ENCODE data around the gene GPC3. TPM values are rescaled to one million over a fixed set of nuclear protein-coding genes. Genes with fewer than 3 reads are reported as not detected.

GPC3 gene
- total and polyA plus RNA-seq, 2 experiments from 2014 or later: 36.8 to 60.1 TPM

DNA sequence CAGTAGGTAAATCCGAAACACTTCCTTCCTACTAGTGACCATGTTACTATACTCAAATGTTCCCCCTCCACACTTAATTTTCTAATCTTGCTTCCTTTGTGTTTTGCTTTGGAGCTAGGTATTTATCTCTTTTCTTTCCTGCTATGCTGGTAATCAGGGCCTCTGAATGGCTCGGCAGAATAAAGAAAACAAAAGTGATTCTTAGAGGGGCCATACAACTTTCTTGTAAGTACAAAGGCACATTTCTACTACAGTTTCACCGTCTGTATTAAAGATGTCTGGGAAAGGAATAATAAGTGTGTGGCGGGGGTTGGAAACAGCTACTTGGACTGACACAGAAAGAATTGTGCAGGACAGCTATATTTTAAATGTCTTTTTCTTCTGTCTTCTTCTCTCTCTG lies 50.3 kb downstream of the GPC3 start (continued):
- TF ChIP-seq, protein P1, sequence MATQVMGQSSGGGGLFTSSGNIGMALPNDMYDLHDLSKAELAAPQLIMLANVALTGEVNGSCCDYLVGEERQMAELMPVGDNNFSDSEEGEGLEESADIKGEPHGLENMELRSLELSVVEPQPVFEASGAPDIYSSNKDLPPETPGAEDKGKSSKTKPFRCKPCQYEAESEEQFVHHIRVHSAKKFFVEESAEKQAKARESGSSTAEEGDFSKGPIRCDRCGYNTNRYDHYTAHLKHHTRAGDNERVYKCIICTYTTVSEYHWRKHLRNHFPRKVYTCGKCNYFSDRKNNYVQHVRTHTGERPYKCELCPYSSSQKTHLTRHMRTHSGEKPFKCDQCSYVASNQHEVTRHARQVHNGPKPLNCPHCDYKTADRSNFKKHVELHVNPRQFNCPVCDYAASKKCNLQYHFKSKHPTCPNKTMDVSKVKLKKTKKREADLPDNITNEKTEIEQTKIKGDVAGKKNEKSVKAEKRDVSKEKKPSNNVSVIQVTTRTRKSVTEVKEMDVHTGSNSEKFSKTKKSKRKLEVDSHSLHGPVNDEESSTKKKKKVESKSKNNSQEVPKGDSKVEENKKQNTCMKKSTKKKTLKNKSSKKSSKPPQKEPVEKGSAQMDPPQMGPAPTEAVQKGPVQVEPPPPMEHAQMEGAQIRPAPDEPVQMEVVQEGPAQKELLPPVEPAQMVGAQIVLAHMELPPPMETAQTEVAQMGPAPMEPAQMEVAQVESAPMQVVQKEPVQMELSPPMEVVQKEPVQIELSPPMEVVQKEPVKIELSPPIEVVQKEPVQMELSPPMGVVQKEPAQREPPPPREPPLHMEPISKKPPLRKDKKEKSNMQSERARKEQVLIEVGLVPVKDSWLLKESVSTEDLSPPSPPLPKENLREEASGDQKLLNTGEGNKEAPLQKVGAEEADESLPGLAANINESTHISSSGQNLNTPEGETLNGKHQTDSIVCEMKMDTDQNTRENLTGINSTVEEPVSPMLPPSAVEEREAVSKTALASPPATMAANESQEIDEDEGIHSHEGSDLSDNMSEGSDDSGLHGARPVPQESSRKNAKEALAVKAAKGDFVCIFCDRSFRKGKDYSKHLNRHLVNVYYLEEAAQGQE (IDR thresholded peaks at IDR 0.05; ENCODE audit: unreplicated experiment): no peak
- TF ChIP-seq JUNB (IDR thresholded peaks at IDR 0.05; ENCODE audit: unreplicated experiment) (no peak), STAT1 (IDR thresholded peaks at IDR 0.05; ENCODE audit: unreplicated experiment) (no peak), ZNF114 (CRISPR knock-in tag; IDR thresholded peaks at IDR 0.05) (no peak), EZH2 (IDR thresholded peaks at IDR 0.05; ENCODE audit: low read depth, unreplicated experiment) (no peak), CREB1 (CRISPR knock-in tag; IDR thresholded peaks at IDR 0.05; ENCODE audit: low read depth) (no peak), ZNF331 (CRISPR knock-in tag; IDR thresholded peaks at IDR 0.05; ENCODE audit: low read depth) (no peak), NANOG (IDR thresholded peaks at IDR 0.05; ENCODE audit: borderline replicate concordance) (no peak), EZH2phosphoT487 (IDR thresholded peaks at IDR 0.05; ENCODE audit: unreplicated experiment) (no peak)
- TF ChIP-seq, protein P2, sequence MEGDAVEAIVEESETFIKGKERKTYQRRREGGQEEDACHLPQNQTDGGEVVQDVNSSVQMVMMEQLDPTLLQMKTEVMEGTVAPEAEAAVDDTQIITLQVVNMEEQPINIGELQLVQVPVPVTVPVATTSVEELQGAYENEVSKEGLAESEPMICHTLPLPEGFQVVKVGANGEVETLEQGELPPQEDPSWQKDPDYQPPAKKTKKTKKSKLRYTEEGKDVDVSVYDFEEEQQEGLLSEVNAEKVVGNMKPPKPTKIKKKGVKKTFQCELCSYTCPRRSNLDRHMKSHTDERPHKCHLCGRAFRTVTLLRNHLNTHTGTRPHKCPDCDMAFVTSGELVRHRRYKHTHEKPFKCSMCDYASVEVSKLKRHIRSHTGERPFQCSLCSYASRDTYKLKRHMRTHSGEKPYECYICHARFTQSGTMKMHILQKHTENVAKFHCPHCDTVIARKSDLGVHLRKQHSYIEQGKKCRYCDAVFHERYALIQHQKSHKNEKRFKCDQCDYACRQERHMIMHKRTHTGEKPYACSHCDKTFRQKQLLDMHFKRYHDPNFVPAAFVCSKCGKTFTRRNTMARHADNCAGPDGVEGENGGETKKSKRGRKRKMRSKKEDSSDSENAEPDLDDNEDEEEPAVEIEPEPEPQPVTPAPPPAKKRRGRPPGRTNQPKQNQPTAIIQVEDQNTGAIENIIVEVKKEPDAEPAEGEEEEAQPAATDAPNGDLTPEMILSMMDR (conservative IDR thresholded peaks at IDR 0.05; ENCODE audit: low read depth in 2 of 2): no peak

DNA sequence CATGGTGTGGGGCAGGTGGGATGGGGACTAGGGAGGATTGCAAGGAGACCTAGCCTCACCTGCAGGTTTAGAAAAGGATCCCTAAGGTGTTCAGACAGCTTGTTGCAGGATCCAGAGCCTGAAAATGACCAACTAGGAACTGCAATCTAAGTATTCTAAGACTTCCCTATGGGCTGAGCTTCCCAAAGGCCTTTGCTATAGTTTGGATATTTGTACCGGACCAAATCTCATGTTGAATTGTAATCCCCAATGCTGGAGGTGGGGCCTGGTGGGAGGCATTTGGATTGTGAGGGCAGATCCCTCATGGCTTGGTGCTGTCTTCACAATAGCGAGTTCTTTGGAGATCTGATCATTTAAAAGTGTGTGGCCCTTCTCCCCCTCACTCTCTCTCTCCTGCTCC lies 52.1 kb downstream of the GPC3 start:
- peaks cover 6% of the 10 kb centered on the region; the same call in 2 of the 3 replicates for H3K4me1 Mint-ChIP-seq
- H3K27ac Mint-ChIP-seq: no peak overlapping the region
- Histone ChIP-seq H3K4me2 (no peak overlapping the region), H3K27ac (ENCODE audit: low read depth) (no peak overlapping the region), H2AFZ (no peak overlapping the region), H3K4me3 (no peak overlapping the region), H3K9me2 (ENCODE audit: insufficient read depth) (no peaks in the 10 kb centered on the region), H3F3A (replicated peaks; ENCODE audit: low read depth) (no peaks in the 10 kb centered on the region), H3K27me3 (ENCODE audit: insufficient read depth) (no peaks in the 10 kb centered on the region), H3K4me1 (ENCODE audit: insufficient read depth) (no peaks in the 10 kb centered on the region; the same call in 1 of the 2 replicates), H3K36me3 (ENCODE audit: insufficient read depth) (no peaks in the 10 kb centered on the region), H4K20me1 (replicated peaks; ENCODE audit: insufficient read depth) (no peaks in the 10 kb centered on the region), H3K79me2 (replicated peaks; ENCODE audit: insufficient read depth) (no peaks in the 10 kb centered on the region)
- H3K36me3 Mint-ChIP-seq (ENCODE audit: low read depth): no peaks in the 10 kb centered on the region
- no peak for ATAC-seq
- H3K27me3 Mint-ChIP-seq (ENCODE audit: insufficient read depth, low read depth, poor library complexity): peaks cover 2% of the 10 kb centered on the region
- H3K4me3 Mint-ChIP-seq: no peak overlapping the region
- no peak for DNase-seq (ENCODE audit: low spot score)
- H3K9me3 Mint-ChIP-seq: no peaks in the 10 kb centered on the region
- TF ChIP-seq, protein P3, sequence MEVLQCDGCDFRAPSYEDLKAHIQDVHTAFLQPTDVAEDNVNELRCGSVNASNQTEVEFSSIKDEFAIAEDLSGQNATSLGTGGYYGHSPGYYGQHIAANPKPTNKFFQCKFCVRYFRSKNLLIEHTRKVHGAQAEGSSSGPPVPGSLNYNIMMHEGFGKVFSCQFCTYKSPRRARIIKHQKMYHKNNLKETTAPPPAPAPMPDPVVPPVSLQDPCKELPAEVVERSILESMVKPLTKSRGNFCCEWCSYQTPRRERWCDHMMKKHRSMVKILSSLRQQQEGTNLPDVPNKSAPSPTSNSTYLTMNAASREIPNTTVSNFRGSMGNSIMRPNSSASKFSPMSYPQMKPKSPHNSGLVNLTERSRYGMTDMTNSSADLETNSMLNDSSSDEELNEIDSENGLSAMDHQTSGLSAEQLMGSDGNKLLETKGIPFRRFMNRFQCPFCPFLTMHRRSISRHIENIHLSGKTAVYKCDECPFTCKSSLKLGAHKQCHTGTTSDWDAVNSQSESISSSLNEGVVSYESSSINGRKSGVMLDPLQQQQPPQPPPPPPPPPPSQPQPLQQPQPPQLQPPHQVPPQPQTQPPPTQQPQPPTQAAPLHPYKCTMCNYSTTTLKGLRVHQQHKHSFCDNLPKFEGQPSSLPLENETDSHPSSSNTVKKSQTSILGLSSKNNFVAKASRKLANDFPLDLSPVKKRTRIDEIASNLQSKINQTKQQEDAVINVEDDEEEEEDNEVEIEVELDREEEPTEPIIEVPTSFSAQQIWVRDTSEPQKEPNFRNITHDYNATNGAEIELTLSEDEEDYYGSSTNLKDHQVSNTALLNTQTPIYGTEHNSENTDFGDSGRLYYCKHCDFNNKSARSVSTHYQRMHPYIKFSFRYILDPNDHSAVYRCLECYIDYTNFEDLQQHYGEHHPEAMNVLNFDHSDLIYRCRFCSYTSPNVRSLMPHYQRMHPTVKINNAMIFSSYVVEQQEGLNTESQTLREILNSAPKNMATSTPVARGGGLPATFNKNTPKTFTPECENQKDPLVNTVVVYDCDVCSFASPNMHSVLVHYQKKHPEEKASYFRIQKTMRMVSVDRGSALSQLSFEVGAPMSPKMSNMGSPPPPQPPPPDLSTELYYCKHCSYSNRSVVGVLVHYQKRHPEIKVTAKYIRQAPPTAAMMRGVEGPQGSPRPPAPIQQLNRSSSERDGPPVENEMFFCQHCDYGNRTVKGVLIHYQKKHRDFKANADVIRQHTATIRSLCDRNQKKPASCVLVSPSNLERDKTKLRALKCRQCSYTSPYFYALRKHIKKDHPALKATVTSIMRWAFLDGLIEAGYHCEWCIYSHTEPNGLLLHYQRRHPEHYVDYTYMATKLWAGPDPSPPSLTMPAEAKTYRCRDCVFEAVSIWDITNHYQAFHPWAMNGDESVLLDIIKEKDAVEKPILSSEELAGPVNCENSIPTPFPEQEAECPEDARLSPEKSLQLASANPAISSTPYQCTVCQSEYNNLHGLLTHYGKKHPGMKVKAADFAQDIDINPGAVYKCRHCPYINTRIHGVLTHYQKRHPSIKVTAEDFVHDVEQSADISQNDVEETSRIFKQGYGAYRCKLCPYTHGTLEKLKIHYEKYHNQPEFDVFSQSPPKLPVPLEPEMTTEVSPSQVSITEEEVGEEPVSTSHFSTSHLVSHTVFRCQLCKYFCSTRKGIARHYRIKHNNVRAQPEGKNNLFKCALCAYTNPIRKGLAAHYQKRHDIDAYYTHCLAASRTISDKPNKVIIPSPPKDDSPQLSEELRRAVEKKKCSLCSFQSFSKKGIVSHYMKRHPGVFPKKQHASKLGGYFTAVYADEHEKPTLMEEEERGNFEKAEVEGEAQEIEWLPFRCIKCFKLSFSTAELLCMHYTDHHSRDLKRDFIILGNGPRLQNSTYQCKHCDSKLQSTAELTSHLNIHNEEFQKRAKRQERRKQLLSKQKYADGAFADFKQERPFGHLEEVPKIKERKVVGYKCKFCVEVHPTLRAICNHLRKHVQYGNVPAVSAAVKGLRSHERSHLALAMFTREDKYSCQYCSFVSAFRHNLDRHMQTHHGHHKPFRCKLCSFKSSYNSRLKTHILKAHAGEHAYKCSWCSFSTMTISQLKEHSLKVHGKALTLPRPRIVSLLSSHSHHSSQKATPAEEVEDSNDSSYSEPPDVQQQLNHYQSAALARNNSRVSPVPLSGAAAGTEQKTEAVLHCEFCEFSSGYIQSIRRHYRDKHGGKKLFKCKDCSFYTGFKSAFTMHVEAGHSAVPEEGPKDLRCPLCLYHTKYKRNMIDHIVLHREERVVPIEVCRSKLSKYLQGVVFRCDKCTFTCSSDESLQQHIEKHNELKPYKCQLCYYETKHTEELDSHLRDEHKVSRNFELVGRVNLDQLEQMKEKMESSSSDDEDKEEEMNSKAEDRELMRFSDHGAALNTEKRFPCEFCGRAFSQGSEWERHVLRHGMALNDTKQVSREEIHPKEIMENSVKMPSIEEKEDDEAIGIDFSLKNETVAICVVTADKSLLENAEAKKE (CRISPR knock-in tag; IDR thresholded peaks at IDR 0.05): no peak
- TF ChIP-seq POLR2AphosphoS5 (IDR thresholded peaks at IDR 0.05; ENCODE audit: low read depth) (no peak), ZNF114 (CRISPR knock-in tag; IDR thresholded peaks at IDR 0.05) (no peak), EZH2 (IDR thresholded peaks at IDR 0.05; ENCODE audit: low read depth, unreplicated experiment) (no peak), ZNF331 (CRISPR knock-in tag; IDR thresholded peaks at IDR 0.05; ENCODE audit: low read depth) (no peak), STAT1 (IDR thresholded peaks at IDR 0.05; ENCODE audit: unreplicated experiment) (no peak)

Data from GM23338 (cell line).